RWPE2 (cell line): ENCODE measurements around the gene ZGPAT.
A peak's percentile ranks its signal among the peaks of the same experiment; 100 is the strongest.

Experiments used
- ATAC-seq: fragments of 200-7000 bp; cut with Tn5 transposase; 3 replicates; pipeline ENCODE4 v1.9.1; 2021; ENCODE audit warnings: low read depth
- DNase-seq: peaks from one replicate; pipeline ENCODE4 v3.0.0-alpha.2; 2020; ENCODE audit warnings: low spot score
- H3K27ac ChIP-seq: fragments of 450-650 bp; 2 replicates; pipeline ENCODE4 v1.5.1; 2017; ENCODE audit warnings: mild to moderate bottlenecking; ENCODE audit not compliant: poor library complexity, severe bottlenecking
- H3K27me3 ChIP-seq: fragments of 250-450 bp; sonication (Bioruptor Pico); 2 replicates; pipeline ENCODE4 v1.5.1; 2021; ENCODE audit warnings: mild to moderate bottlenecking, moderate library complexity; ENCODE audit not compliant: insufficient read depth, poor library complexity, severe bottlenecking
- H3K36me3 ChIP-seq: fragments of 250-450 bp; sonication (Bioruptor Pico); 2 replicates; pipeline ENCODE4 v1.5.1; 2020; ENCODE audit warnings: low read depth, mild to moderate bottlenecking, moderate library complexity
- H3K4me1 ChIP-seq: fragments of 250-450 bp; sonication (Bioruptor Pico); 2 replicates; pipeline ENCODE4 v1.5.1; 2021; ENCODE audit warnings: mild to moderate bottlenecking, moderate library complexity; ENCODE audit not compliant: insufficient read depth, poor library complexity, severe bottlenecking
- H3K4me3 ChIP-seq: fragments of 250-450 bp; sonication (Bioruptor Pico); 2 replicates; pipeline ENCODE4 v1.5.1; 2021; ENCODE audit warnings: mild to moderate bottlenecking, moderate library complexity; ENCODE audit not compliant: severe bottlenecking
- H3K9me3 ChIP-seq: fragments of 250-450 bp; sonication (Bioruptor Pico); 2 replicates; pipeline ENCODE4 v1.5.1; 2021; ENCODE audit warnings: mild to moderate bottlenecking, moderate library complexity; ENCODE audit not compliant: severe bottlenecking
- CTCF ChIP-seq: fragments of 450-650 bp; IDR thresholded peaks from one replicate; pipeline ENCODE4 v1.5.1; 2017; ENCODE audit warnings: mild to moderate bottlenecking, moderate library complexity; ENCODE audit not compliant: poor library complexity, severe bottlenecking

ZGPAT gene

GRCh38 chr20:63771046-63771707, 63.3 kb downstream of the ZGPAT start:
- Histone ChIP-seq H3K9me3 (no peaks in the 10 kb centered on the region), H3K27ac (no peak overlapping the region), H3K27me3 (peaks cover 17% of the 10 kb centered on the region), H3K4me1 (no peaks in the 10 kb centered on the region), H3K36me3 (no peaks in the 10 kb centered on the region), H3K4me3 (no peak overlapping the region)
- DNase-seq (no peak), ATAC-seq (no peak)
- TF ChIP-seq CTCF: no peak

GRCh38 chr20:63772781-63773518, 65.1 kb downstream of the ZGPAT start:
- no peak for ATAC-seq
- Histone ChIP-seq H3K9me3 (no peaks in the 10 kb centered on the region), H3K36me3 (no peaks in the 10 kb centered on the region), H3K27me3 (peaks cover 17% of the 10 kb centered on the region), H3K27ac (no peak overlapping the region), H3K4me1 (no peaks in the 10 kb centered on the region), H3K4me3 (no peak overlapping the region)
- no peak for TF ChIP-seq CTCF
- DNase-seq: no peak

GRCh38 chr20:63773571-63774241, 65.9 kb downstream of the ZGPAT start:
- peak; percentile 84 for DNase-seq
- Histone ChIP-seq H3K4me1 (no peaks in the 10 kb centered on the region), H3K9me3 (no peaks in the 10 kb centered on the region), H3K4me3 (no peak overlapping the region), H3K27me3 (peaks cover 17% of the 10 kb centered on the region), H3K27ac (no peak overlapping the region), H3K36me3 (no peaks in the 10 kb centered on the region)
- ATAC-seq: no peak
- no peak for TF ChIP-seq CTCF

GRCh38 chr20:63774306-63774705, 66.5 kb downstream of the ZGPAT start:
- peak; percentile 75 for DNase-seq
- Histone ChIP-seq H3K4me1 (no peaks in the 10 kb centered on the region), H3K36me3 (no peaks in the 10 kb centered on the region), H3K27me3 (peaks cover 17% of the 10 kb centered on the region), H3K4me3 (no peak overlapping the region), H3K27ac (no peak overlapping the region), H3K9me3 (no peaks in the 10 kb centered on the region)
- TF ChIP-seq CTCF: no peak
- ATAC-seq: no peak
